Activated CD8-positive, alpha-beta memory T cell treated with anti-CD3 and anti-CD28 coated beads, Interleukin-2, amount 10 ng/mL, durations not matched to agents 7 days and 5 days (primary cell): ENCODE data around the gene PTRH2. TPM values are rescaled to one million over a fixed set of nuclear protein-coding genes. Genes with fewer than 3 reads are reported as not detected.
"Not testable (repeated sequence)": the region's sequence is repeated elsewhere in the genome, so short reads cannot be mapped to it uniquely, and the experiment has no call there.

Experiments
- ATAC-seq: fragments of 150-1000 bp; cut with Tn5 transposase; one replicate; pipeline ENCODE4 v1.10.0; 2021; ENCODE audit warnings: moderate library complexity
- CTCF ChIA-PET: fragments of 350-600 bp; sonication (Branson Sonifier 250); formaldehyde crosslinking; loops from one replicate; lab custom pipeline; 2021; ENCODE audit warnings: antibody characterized with exemption; lab: Charles Lee
- DNase-seq: peaks from one replicate; pipeline ENCODE4 v3.0.0-alpha.2; 2020
- H3K27ac Mint-ChIP-seq: one replicate; pipeline ENCODE4 v1.8.0; 2021; ENCODE audit warnings: mild to moderate bottlenecking, mixed read lengths
- H3K27me3 Mint-ChIP-seq: one replicate; pipeline ENCODE4 v1.8.0; 2021; ENCODE audit warnings: mixed read lengths
- H3K36me3 Mint-ChIP-seq: one replicate; pipeline ENCODE4 v1.8.0; 2021; ENCODE audit warnings: mild to moderate bottlenecking, mixed read lengths
- H3K4me1 Mint-ChIP-seq: one replicate; pipeline ENCODE4 v1.8.0; 2021; ENCODE audit warnings: mixed read lengths
- H3K4me3 Mint-ChIP-seq: one replicate; pipeline ENCODE4 v1.8.0; 2021; ENCODE audit warnings: mild to moderate bottlenecking, moderate library complexity, mixed read lengths
- H3K9me3 Mint-ChIP-seq: one replicate; pipeline ENCODE4 v1.8.0; 2022; ENCODE audit warnings: low read depth, mixed read lengths
- total RNA-seq, 2 experiments: library from RNA; stranded (reverse); gene quantifications; one replicate each; pipeline ENCODE4 v1.2.3, GENCODE V29; 2021

PTRH2 gene
- total RNA-seq, 2 experiments from 2014 or later: 28.2 to 37.8 TPM

- Mint-ChIP-seq H3K4me1 (peaks cover 8% of the 10 kb centered on the region), H3K36me3 (peaks cover 63% of the 10 kb centered on the region), H3K4me3 (no peak overlapping the region), H3K9me3 (no peaks in the 10 kb centered on the region), H3K27ac (no peak overlapping the region), H3K27me3 (no peaks in the 10 kb centered on the region)
- no peak for ATAC-seq
- CTCF ChIA-PET: interaction anchor here (1.4 to 1.5 kb wide), 2 partner anchors 13 to 25 kb away, joined by 3 read pairs; no protein-coding TSS in a partner anchor
- no peak for DNase-seq
Measured at GRCh38 chr17:59683283-59683682, 23.9 kb downstream of the PTRH2 start.

DNA sequence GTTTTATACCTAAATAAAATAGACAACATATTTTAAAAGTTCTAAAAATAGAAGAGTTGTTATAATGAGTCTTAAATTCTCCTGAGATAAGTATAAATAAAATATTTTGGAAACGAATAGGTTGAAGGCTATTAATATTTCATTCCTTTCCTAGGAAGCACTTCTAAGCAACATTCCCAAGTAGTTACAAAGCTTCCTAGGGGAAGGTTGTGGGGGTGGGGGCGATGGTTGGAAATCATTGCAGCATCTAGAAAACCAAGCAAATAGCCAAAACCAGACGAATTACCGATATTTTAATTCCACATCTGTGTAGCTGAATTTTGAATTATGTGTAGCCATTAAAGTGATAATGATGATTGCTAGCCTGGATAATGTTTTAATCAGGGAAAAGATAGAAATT is 26.9 kb downstream of the PTRH2 start:
- no peak overlapping the region for H3K27ac Mint-ChIP-seq
- no peaks in the 10 kb centered on the region for H3K4me1 Mint-ChIP-seq
- no peak for ATAC-seq
- CTCF ChIA-PET: no interaction called here
- H3K27me3 Mint-ChIP-seq: no peaks in the 10 kb centered on the region
- no peak for DNase-seq
- H3K4me3 Mint-ChIP-seq: no peak overlapping the region
- H3K9me3 Mint-ChIP-seq: no peaks in the 10 kb centered on the region
- peaks cover 63% of the 10 kb centered on the region for H3K36me3 Mint-ChIP-seq

- H3K36me3 Mint-ChIP-seq: peaks cover 66% of the 10 kb centered on the region
- DNase-seq: no peak
- CTCF ChIA-PET: interaction anchor here (0.8 kb wide), 1 partner anchor 358 kb away, joined by 3 read pairs; no protein-coding TSS in a partner anchor
- H3K4me1 Mint-ChIP-seq: peaks cover 3% of the 10 kb centered on the region
- ATAC-seq: no peak
- no peaks in the 10 kb centered on the region for H3K9me3 Mint-ChIP-seq
- H3K27ac Mint-ChIP-seq: no peak overlapping the region
- no peaks in the 10 kb centered on the region for H3K27me3 Mint-ChIP-seq
- H3K4me3 Mint-ChIP-seq: no peak overlapping the region
Measured at GRCh38 chr17:59678918-59679317, 28.3 kb downstream of the PTRH2 start.

DNA sequence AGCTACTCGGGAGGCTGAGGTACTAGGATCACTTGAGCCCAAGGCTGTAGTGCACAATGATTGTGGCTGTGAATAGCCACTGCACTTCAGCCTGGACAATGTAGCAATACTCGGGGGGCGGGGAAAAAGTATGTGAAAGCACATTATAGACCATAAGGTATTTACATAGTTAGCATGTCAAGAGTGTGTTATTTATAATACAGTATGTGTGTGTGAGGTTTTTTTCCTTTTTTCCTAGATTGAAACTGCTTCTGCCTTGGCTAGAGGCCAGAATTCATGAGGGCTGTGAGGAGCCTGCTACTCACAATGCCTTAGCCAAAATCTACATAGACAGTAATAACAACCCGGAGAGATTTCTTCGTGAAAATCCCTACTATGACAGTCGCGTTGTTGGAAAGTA is 30.5 kb downstream of the PTRH2 start:
- H3K27me3 Mint-ChIP-seq: no peaks in the 10 kb centered on the region
- CTCF ChIA-PET: interaction anchor here (2.1 kb wide), 1 partner anchor 155 kb away, joined by 7 read pairs; no protein-coding TSS in a partner anchor
- peaks cover 7% of the 10 kb centered on the region for H3K4me1 Mint-ChIP-seq
- no peak overlapping the region for H3K4me3 Mint-ChIP-seq
- peaks cover 55% of the 10 kb centered on the region for H3K36me3 Mint-ChIP-seq
- no peaks in the 10 kb centered on the region for H3K9me3 Mint-ChIP-seq
- H3K27ac Mint-ChIP-seq: no peak overlapping the region
- ATAC-seq (no peak), DNase-seq (no peak)

- H3K36me3 Mint-ChIP-seq: peaks cover 53% of the 10 kb centered on the region
Measured at GRCh38 chr17:59675231-59675630, 32.0 kb downstream of the PTRH2 start.

GRCh38 chr17:59671386-59671785 is 35.8 kb downstream of the PTRH2 start:
- no peak for ATAC-seq

More at GRCh38 chr17:59675231-59675630, 32.0 kb downstream of the PTRH2 start:
- Mint-ChIP-seq H3K9me3 (no peaks in the 10 kb centered on the region), H3K4me1 (peaks cover 19% of the 10 kb centered on the region), H3K4me3 (no peak overlapping the region), H3K27me3 (no peaks in the 10 kb centered on the region), H3K27ac (no peak overlapping the region)
- CTCF ChIA-PET: interaction anchor here (0.6 to 2.1 kb wide), 2 partner anchors 26 to 153 kb away, joined by 3 to 7 read pairs; no protein-coding TSS in a partner anchor
- no peak for ATAC-seq
- DNase-seq: no peak

DNA sequence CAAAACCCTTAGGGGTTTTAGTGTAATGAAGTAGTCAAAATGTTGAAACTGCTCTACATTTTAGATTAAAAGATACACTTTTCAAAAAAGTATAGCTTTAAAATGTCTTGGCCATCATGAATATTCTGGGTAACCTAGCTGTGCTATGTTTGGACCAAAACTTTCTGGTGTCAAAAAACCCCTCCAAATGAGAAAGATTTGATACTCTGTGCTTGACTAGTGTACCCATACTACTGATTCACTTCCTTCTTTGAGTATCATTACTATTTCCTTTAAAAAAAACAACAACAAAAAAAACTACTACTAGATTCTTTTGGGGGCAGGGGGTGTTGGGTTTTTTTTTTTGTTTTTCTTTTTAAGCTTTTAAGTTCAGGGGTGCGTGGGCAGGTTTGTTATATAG is 37.3 kb downstream of the PTRH2 start:
- peaks cover 29% of the 10 kb centered on the region for H3K4me1 Mint-ChIP-seq
- DNase-seq (no peak), ATAC-seq (no peak)
- H3K4me3 Mint-ChIP-seq: no peak overlapping the region
- H3K36me3 Mint-ChIP-seq: peaks cover 50% of the 10 kb centered on the region
- no peaks in the 10 kb centered on the region for H3K9me3 Mint-ChIP-seq
- no peaks in the 10 kb centered on the region for H3K27me3 Mint-ChIP-seq
- CTCF ChIA-PET: interaction anchor here (1.4 to 2.0 kb wide), 2 partner anchors 10 to 14 kb away, joined by 3 to 8 read pairs; no protein-coding TSS in a partner anchor
- H3K27ac Mint-ChIP-seq: peak overlapping the region; percentile 43

More at GRCh38 chr17:59671386-59671785, 35.8 kb downstream of the PTRH2 start:
- Mint-ChIP-seq H3K36me3 (peaks cover 46% of the 10 kb centered on the region), H3K27me3 (no peaks in the 10 kb centered on the region), H3K4me3 (no peak overlapping the region), H3K9me3 (no peaks in the 10 kb centered on the region), H3K4me1 (peaks cover 29% of the 10 kb centered on the region), H3K27ac (peak overlapping the region; percentile 33)
- DNase-seq: no peak
- CTCF ChIA-PET: interaction anchor here (2.0 kb wide), 1 partner anchor 11 kb away, joined by 8 read pairs; no protein-coding TSS in a partner anchor

- peaks cover 27% of the 10 kb centered on the region for H3K4me1 Mint-ChIP-seq
- H3K4me3 Mint-ChIP-seq: no peak overlapping the region
- no peak overlapping the region for H3K27ac Mint-ChIP-seq
- no peak for ATAC-seq
- H3K36me3 Mint-ChIP-seq: peaks cover 49% of the 10 kb centered on the region
- no peaks in the 10 kb centered on the region for H3K27me3 Mint-ChIP-seq
- no peaks in the 10 kb centered on the region for H3K9me3 Mint-ChIP-seq
- CTCF ChIA-PET: interaction anchor here (1.4 kb wide), 1 partner anchor 14 kb away, joined by 3 read pairs; no protein-coding TSS in a partner anchor
- no peak for DNase-seq
Measured at GRCh38 chr17:59669411-59669810, 37.8 kb downstream of the PTRH2 start.

- peaks cover 26% of the 10 kb centered on the region for H3K4me1 Mint-ChIP-seq
- H3K27ac Mint-ChIP-seq: no peak overlapping the region
- peaks cover 48% of the 10 kb centered on the region for H3K36me3 Mint-ChIP-seq
- H3K27me3 Mint-ChIP-seq: no peaks in the 10 kb centered on the region
- H3K4me3 Mint-ChIP-seq: no peak overlapping the region
- ATAC-seq (no peak), DNase-seq (no peak)
- CTCF ChIA-PET: interaction anchor here (1.4 kb wide), 1 partner anchor 18 kb away, joined by 3 read pairs; no protein-coding TSS in a partner anchor
- no peaks in the 10 kb centered on the region for H3K9me3 Mint-ChIP-seq
Measured at GRCh38 chr17:59668816-59669215, 38.4 kb downstream of the PTRH2 start.

- Mint-ChIP-seq H3K27ac (no peak overlapping the region), H3K27me3 (no peaks in the 10 kb centered on the region), H3K36me3 (peaks cover 47% of the 10 kb centered on the region), H3K4me3 (no peak overlapping the region), H3K4me1 (peaks cover 18% of the 10 kb centered on the region), H3K9me3 (no peaks in the 10 kb centered on the region)
- DNase-seq (no peak), ATAC-seq (no peak)
- CTCF ChIA-PET: no interaction called here
Measured at GRCh38 chr17:59666235-59666634, 41.0 kb downstream of the PTRH2 start.

GRCh38 chr17:59656624-59657023 is 50.6 kb downstream of the PTRH2 start:
- peaks cover 58% of the 10 kb centered on the region for H3K36me3 Mint-ChIP-seq
- H3K9me3 Mint-ChIP-seq, DNase-seq, H3K27ac Mint-ChIP-seq, H3K27me3 Mint-ChIP-seq, H3K4me1 Mint-ChIP-seq, ATAC-seq, H3K4me3 Mint-ChIP-seq: not testable (repeated sequence)
- CTCF ChIA-PET: interaction anchor here (0.6 to 1.0 kb wide), 2 partner anchors 97 to 218 kb away, joined by 3 read pairs; no protein-coding TSS in a partner anchor

- no peak for DNase-seq
- H3K27me3 Mint-ChIP-seq: no peaks in the 10 kb centered on the region
- peaks cover 24% of the 10 kb centered on the region for H3K4me1 Mint-ChIP-seq
- H3K9me3 Mint-ChIP-seq: no peaks in the 10 kb centered on the region
- no peak overlapping the region for H3K4me3 Mint-ChIP-seq
- ATAC-seq: no peak
- CTCF ChIA-PET: interaction anchor here (2.0 kb wide), 1 partner anchor 87 kb away, joined by 4 read pairs; the partner anchor contains the start of gene DHX40
- peaks cover 69% of the 10 kb centered on the region for H3K36me3 Mint-ChIP-seq
- H3K27ac Mint-ChIP-seq: peak overlapping the region; percentile 12
Measured at GRCh38 chr17:59652119-59652518, 55.1 kb downstream of the PTRH2 start.

DNA sequence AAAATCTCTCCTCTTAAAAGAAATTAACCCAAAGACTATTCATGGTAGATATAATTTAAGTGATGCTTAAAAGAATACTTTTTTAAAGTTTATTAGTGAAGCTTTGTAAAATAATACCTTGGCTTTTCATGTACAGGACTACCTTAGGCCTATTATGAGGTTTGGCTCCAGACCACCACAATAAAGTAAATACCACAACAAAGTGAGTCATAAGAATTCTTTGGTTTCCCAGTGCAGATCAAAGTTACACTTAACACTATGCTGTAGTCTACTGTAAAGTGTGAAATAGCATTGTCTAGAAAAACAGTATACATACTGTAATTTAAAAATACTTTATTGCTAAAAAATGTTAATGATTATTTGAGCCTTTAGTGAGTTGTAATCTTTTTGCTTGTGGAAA is 55.9 kb downstream of the PTRH2 start:
- no peak overlapping the region for H3K4me3 Mint-ChIP-seq
- H3K36me3 Mint-ChIP-seq: peaks cover 68% of the 10 kb centered on the region
- ATAC-seq: peak; percentile 87
- peaks cover 24% of the 10 kb centered on the region for H3K4me1 Mint-ChIP-seq
- no peak overlapping the region for H3K27ac Mint-ChIP-seq
- H3K9me3 Mint-ChIP-seq: no peaks in the 10 kb centered on the region
- no peaks in the 10 kb centered on the region for H3K27me3 Mint-ChIP-seq
- CTCF ChIA-PET: interaction anchor here (1.3 to 2.0 kb wide), 2 partner anchors 9 to 86 kb away, joined by 3 to 4 read pairs; partner anchors contain the start of gene DHX40
- no peak for DNase-seq

- ATAC-seq: peak; percentile 27
- Mint-ChIP-seq H3K9me3 (no peaks in the 10 kb centered on the region), H3K27me3 (no peaks in the 10 kb centered on the region), H3K4me1 (peaks cover 24% of the 10 kb centered on the region), H3K27ac (no peak overlapping the region), H3K36me3 (peaks cover 63% of the 10 kb centered on the region), H3K4me3 (no peak overlapping the region)
- CTCF ChIA-PET: interaction anchor here (0.6 to 2.0 kb wide), 5 partner anchors 9 to 325 kb away, joined by 3 to 4 read pairs (median 3); partner anchors contain the start of genes DHX40 and RNFT1
- no peak for DNase-seq
Measured at GRCh38 chr17:59650642-59651041, 56.6 kb downstream of the PTRH2 start.
